T-helper 22 cell (primary cell): Measurements from ENCODE around the gene CDH13.

Experiments used
- DNase-seq: peaks from one replicate; pipeline ENCODE4 v3.0.0-alpha.2; 2020; ENCODE audit warnings: low read depth

CDH13 gene

GRCh38 chr16:82954224-82954929 lies 327.6 kb downstream of the CDH13 start:
- no peak for DNase-seq

GRCh38 chr16:82955741-82956348 lies 329.1 kb downstream of the CDH13 start:
- no peak for DNase-seq

GRCh38 chr16:82957212-82957611 lies 330.4 kb downstream of the CDH13 start:
- no peak for DNase-seq

GRCh38 chr16:82960918-82961317 lies 334.1 kb downstream of the CDH13 start:
- no peak for DNase-seq

- no peak for DNase-seq
Observed at GRCh38 chr16:82963653-82964052, 336.9 kb downstream of the CDH13 start.

GRCh38 chr16:82965808-82966207 lies 339.0 kb downstream of the CDH13 start:
- DNase-seq: no peak

- no peak for DNase-seq
Observed at GRCh38 chr16:82967424-82967823, 340.7 kb downstream of the CDH13 start.

GRCh38 chr16:82971126-82971525 lies 344.4 kb downstream of the CDH13 start:
- no peak for DNase-seq

- DNase-seq: no peak
Observed at GRCh38 chr16:82972331-82972919, 345.7 kb downstream of the CDH13 start.

GRCh38 chr16:82979406-82980111 lies 352.8 kb downstream of the CDH13 start:
- no peak for DNase-seq

GRCh38 chr16:82980810-82981209 lies 354.0 kb downstream of the CDH13 start:
- DNase-seq: no peak

- DNase-seq: no peak
Observed at GRCh38 chr16:82987767-82988166, 361.0 kb downstream of the CDH13 start.

- DNase-seq: no peak
Observed at GRCh38 chr16:82990155-82990554, 363.4 kb downstream of the CDH13 start.

GRCh38 chr16:82991410-82991809 lies 364.6 kb downstream of the CDH13 start:
- DNase-seq: no peak

- DNase-seq: no peak
Observed at GRCh38 chr16:82991966-82992675, 365.4 kb downstream of the CDH13 start.

GRCh38 chr16:82992786-82993185 lies 366.0 kb downstream of the CDH13 start:
- DNase-seq: no peak

GRCh38 chr16:82993415-82993814 lies 366.6 kb downstream of the CDH13 start:
- no peak for DNase-seq

- no peak for DNase-seq
Observed at GRCh38 chr16:82993926-82994325, 367.2 kb downstream of the CDH13 start.

GRCh38 chr16:82995286-82995923 lies 368.6 kb downstream of the CDH13 start:
- no peak for DNase-seq

- no peak for DNase-seq
Observed at GRCh38 chr16:82995924-82996441, 369.2 kb downstream of the CDH13 start.

GRCh38 chr16:82996814-82997213 lies 370.0 kb downstream of the CDH13 start:
- no peak for DNase-seq

- no peak for DNase-seq
Observed at GRCh38 chr16:82999711-83000110, 372.9 kb downstream of the CDH13 start.
